Right lobe of liver (tissue), 6 donors: ENCODE measurements around the gene GALNT8. TPM values are rescaled to one million over a fixed set of nuclear protein-coding genes. Genes with fewer than 3 reads are reported as not detected.

Experiments used
- ATAC-seq, 4 donors: fragments of 200-7000 bp; cut with Tn5 transposase; one replicate each; pipeline ENCODE4 v1.9.1; 2020; ENCODE audit warnings: mild to moderate bottlenecking in 4 of 4, moderate library complexity in 4 of 4
- DNase-seq, 3 donors: peaks; one replicate each; pipeline ENCODE4 v3.0.0-alpha.2; 2020
- H3K27ac ChIP-seq, 3 donors: fragments of 200-600 bp; one replicate each; pipeline ENCODE4 v1.8.0; 2022
- H3K27me3 ChIP-seq, 2 donors: fragments of 200-600 bp; one replicate each; pipeline ENCODE4 v1.8.0; 2022
- H3K36me3 ChIP-seq, 4 donors: fragments of 200-600 bp; sonication (generic) in 1 of 4; one replicate each; pipeline versions ENCODE4 v1.5.1 to v1.8.0; 2017 to 2022; ENCODE audit warnings: control low read depth in 1 of 4
- H3K4me1 ChIP-seq, 4 donors: fragments of 200-600 bp; sonication (generic) in 1 of 4; one replicate each; pipeline versions ENCODE4 v1.5.1 to v1.8.0; 2017 to 2022; ENCODE audit warnings: control low read depth in 1 of 4
- H3K4me3 ChIP-seq, 3 donors: fragments of 200-600 bp; one replicate each; pipeline ENCODE4 v1.8.0; 2022
- H3K9me3 ChIP-seq, 4 donors: fragments of 200-600 bp; sonication (generic) in 1 of 4; one replicate each; pipeline versions ENCODE4 v1.5.1 to v1.8.0; 2017 to 2022; ENCODE audit warnings: control low read depth in 1 of 4
- POLR2A ChIP-seq: fragments of 450-650 bp; IDR thresholded peaks from one replicate; pipeline ENCODE4 v1.6.1; 2017; ENCODE audit warnings: antibody characterized with exemption, mild to moderate bottlenecking
- WGBS: methylation state at CpG from one replicate; pipeline ENCODE4 v1.1.6; 2018; ENCODE audit warnings: low coverage, low lambda C conversion rate; ENCODE audit not compliant: insufficient coverage; ENCODE audit errors: missing lambda C conversion rate; 5-methylcytosine and 5-hydroxymethylcytosine counted together
- intact Hi-C, 2 donors: fragments of 100-400 bp; cut with DNase I; formaldehyde crosslinking; loops; one replicate each; pipeline versions ENCODE4 v1.11.2 to v1.14.1; 2022
- total RNA-seq, 6 experiments: library from RNA; depleted of rRNA in 2 of 6; stranded (reverse); fragments of >200 nt in 2 of 6; fragmentation: NEBNext Ultra II Directional in 3 of 6; extraction: Animal tissue kit (Norgen Biotek cat#: 25700) in 3 of 6; gene quantifications; one replicate each; pipeline versions ENCODE4 v1.1.0 to v1.2.4, GENCODE V29; 2016 to 2023
- TF ChIP-seq, protein P1 (sequence below), 4 donors: fragments of 200-600 bp in 3 of 4; fragments of 450-650 bp in 1 of 4; IDR thresholded peaks; one replicate each; pipeline versions ENCODE4 v1.5.1 to v1.8.0; 2016 to 2022; ENCODE audit warnings: antibody characterized with exemption in 4 of 4, mild to moderate bottlenecking in 2 of 4
- donor health status: DM: no; HTN: yes; CAD: no.
- donor health status: DM: no; HTN: no; CAD: no.
- donor health status: DM: no; HTN: no; CAD: no.
- donor health status: DM: no; HTN: yes; CAD: no.
- donor health status: DM: no; HTN: yes; CAD: no.

Gene GALNT8
- total RNA-seq, 6 experiments from 2014 or later = 0.09 to 0.37 (median 0.11) TPM; not detected in 2

DNA sequence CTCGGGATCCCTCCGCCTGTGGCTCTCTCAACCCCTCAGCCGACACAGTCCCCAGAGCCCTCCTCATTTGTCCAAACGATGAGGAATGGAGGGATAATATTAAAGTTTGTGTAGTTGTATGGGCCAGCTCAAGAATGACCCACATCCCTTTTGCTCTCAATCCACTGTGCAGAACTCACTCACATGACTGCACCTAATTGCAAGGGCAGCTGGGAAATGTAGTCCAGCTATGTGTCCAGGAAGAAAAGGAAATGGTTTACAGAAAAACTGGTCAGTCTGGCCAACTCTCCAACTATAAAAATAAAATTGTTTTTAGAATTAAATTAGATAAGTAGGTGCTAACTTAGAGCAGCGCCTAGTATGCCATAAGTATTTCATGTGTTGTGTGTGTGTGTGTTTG lies 66.6 kb downstream of the GALNT8 start:
- Histone ChIP-seq H3K27me3 (no peaks in the 10 kb centered on the region), H3K4me3 (no peak overlapping the region), H3K27ac (no peak overlapping the region), H3K36me3 (no peaks in the 10 kb centered on the region), H3K9me3 (no peaks in the 10 kb centered on the region), H3K4me1 (no peaks in the 10 kb centered on the region)
- DNase-seq (no peak), ATAC-seq (no peak)
- TF ChIP-seq, protein P1, sequence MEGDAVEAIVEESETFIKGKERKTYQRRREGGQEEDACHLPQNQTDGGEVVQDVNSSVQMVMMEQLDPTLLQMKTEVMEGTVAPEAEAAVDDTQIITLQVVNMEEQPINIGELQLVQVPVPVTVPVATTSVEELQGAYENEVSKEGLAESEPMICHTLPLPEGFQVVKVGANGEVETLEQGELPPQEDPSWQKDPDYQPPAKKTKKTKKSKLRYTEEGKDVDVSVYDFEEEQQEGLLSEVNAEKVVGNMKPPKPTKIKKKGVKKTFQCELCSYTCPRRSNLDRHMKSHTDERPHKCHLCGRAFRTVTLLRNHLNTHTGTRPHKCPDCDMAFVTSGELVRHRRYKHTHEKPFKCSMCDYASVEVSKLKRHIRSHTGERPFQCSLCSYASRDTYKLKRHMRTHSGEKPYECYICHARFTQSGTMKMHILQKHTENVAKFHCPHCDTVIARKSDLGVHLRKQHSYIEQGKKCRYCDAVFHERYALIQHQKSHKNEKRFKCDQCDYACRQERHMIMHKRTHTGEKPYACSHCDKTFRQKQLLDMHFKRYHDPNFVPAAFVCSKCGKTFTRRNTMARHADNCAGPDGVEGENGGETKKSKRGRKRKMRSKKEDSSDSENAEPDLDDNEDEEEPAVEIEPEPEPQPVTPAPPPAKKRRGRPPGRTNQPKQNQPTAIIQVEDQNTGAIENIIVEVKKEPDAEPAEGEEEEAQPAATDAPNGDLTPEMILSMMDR (IDR thresholded peaks at IDR 0.05) = no peak
- no peak for TF ChIP-seq POLR2A
- intact Hi-C loops = no loop called here
- WGBS = 64% methylated on average over 5 of the region's 5 CpGs

DNA sequence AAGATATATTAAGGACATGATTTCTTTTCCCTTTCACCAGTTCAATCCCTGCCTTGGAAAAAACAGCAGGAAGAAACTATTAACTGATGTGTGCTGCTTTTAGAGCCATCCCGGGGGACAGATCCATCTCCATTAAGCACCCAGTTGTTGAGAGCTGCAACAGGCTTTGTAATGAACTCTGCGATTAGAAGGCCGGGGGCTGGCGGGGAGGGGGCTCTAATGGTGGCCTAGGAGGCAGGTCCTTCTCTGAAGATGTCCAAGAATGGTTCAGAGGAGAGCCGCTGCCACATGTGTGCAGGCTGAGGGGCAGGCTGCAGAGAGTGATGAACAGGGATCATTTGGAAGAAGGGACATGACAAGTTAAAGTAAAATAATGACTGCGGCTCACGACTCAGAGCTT lies 67.8 kb downstream of the GALNT8 start:
- H3K4me1 ChIP-seq = no peaks in the 10 kb centered on the region
- intact Hi-C loops = no loop called here
- ATAC-seq (no peak), DNase-seq (no peak)
- H3K36me3 ChIP-seq = no peaks in the 10 kb centered on the region
- WGBS = 68% methylated on average over 7 of the region's 7 CpGs
- H3K4me3 ChIP-seq = no peak overlapping the region
- no peaks in the 10 kb centered on the region for H3K9me3 ChIP-seq
- TF ChIP-seq POLR2A = no peak
- TF ChIP-seq, protein P1 (IDR thresholded peaks at IDR 0.05) = no peak
- H3K27ac ChIP-seq = no peak overlapping the region
- H3K27me3 ChIP-seq = no peaks in the 10 kb centered on the region

DNA sequence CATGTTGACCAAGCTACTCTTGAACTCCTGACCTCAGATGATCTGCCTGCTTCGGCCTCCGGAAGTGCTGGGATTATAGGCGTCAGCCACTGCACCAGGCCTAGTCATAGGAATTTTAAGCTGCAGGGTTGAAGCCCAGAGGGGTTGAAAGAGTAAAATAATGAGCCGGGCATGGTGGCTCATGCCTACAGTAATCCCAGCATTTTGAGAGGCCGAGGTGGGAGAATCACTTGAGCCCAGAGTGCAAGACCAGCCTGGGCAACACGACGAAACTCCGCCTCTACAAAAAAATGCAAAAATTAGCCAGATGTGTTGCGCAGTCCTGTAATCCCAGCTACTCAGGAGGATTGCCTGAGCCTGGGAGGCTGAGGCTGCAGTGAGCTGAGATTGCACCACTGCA lies 69.6 kb downstream of the GALNT8 start:
- no peaks in the 10 kb centered on the region for H3K4me1 ChIP-seq
- TF ChIP-seq POLR2A = no peak
- TF ChIP-seq, protein P1 (IDR thresholded peaks at IDR 0.05) = no peak
- no peak overlapping the region for H3K4me3 ChIP-seq
- intact Hi-C loops = no loop called here
- H3K36me3 ChIP-seq = no peaks in the 10 kb centered on the region
- H3K9me3 ChIP-seq = no peaks in the 10 kb centered on the region
- DNase-seq = no peak
- ATAC-seq = no peak
- 88% methylated on average over 3 of the region's 9 CpGs for WGBS
- H3K27me3 ChIP-seq = no peaks in the 10 kb centered on the region
- no peak overlapping the region for H3K27ac ChIP-seq

DNA sequence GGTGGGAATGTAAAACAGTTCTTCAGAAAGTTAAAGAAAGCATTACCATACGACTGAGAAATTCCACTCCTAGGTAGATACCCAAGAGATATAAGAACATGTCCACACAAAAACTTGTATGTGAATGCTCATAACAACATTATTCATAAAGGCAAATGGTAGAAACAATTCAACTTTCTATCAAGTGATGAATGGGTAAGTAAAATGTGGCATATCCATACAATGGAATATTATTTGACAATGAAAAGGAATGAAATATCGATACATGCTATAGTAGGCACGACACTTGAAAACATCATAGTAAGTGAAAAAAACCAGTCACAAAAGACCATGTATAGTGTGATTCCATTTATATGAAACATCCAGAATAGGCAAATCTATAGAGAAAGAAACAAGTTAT lies 71.3 kb downstream of the GALNT8 start:
- H3K36me3 ChIP-seq = no peaks in the 10 kb centered on the region
- H3K4me3 ChIP-seq = no peak overlapping the region
- DNase-seq (no peak), ATAC-seq (no peak)
- no peaks in the 10 kb centered on the region for H3K9me3 ChIP-seq
- WGBS = 90% methylated on average over 3 of the region's 3 CpGs
- H3K27ac ChIP-seq = no peak overlapping the region
- H3K27me3 ChIP-seq = no peaks in the 10 kb centered on the region
- no peak for TF ChIP-seq POLR2A
- TF ChIP-seq, protein P1 (IDR thresholded peaks at IDR 0.05) = no peak
- intact Hi-C loops = no loop called here
- no peaks in the 10 kb centered on the region for H3K4me1 ChIP-seq

DNA sequence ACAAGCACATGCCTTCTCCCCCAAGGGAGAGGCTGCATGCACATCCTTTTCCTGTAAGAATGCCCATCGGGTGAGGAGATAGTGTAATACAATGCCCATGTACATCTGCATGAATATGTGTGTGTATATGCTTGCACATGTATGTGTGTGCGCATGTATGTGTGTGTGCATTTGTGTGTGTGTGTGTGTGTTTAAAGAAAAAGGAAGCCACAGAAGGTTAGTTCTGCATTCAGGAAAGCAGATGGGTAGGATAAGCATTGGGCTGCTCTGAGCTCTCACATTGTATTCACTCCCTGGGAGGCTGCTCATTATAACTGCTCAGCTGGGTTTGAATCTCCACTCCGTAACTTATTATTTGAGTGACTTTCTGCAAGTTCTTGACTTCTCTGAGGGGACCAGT lies 74.3 kb downstream of the GALNT8 start:
- Histone ChIP-seq H3K27me3 (no peaks in the 10 kb centered on the region), H3K4me3 (no peak overlapping the region), H3K9me3 (no peaks in the 10 kb centered on the region), H3K4me1 (no peaks in the 10 kb centered on the region), H3K27ac (no peak overlapping the region), H3K36me3 (no peaks in the 10 kb centered on the region)
- no peak for TF ChIP-seq POLR2A
- TF ChIP-seq, protein P1 (IDR thresholded peaks at IDR 0.05) = no peak
- ATAC-seq (no peak), DNase-seq (no peak)
- intact Hi-C loops = no loop called here
- WGBS = 75% methylated on average over 2 of the region's 3 CpGs
